GM18909 (cell line): ENCODE measurements around the gene OR4C11.

ENCODE experiments used
- ATAC-seq: cut with Tn5 transposase; IDR thresholded peaks from one replicate; pipeline ENCODE4 v1.9.1; 2021; ENCODE audit warnings: mild to moderate bottlenecking; ENCODE audit not compliant: unreplicated experiment, poor library complexity

Gene OR4C11, protein sequence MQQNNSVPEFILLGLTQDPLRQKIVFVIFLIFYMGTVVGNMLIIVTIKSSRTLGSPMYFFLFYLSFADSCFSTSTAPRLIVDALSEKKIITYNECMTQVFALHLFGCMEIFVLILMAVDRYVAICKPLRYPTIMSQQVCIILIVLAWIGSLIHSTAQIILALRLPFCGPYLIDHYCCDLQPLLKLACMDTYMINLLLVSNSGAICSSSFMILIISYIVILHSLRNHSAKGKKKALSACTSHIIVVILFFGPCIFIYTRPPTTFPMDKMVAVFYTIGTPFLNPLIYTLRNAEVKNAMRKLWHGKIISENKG

DNA sequence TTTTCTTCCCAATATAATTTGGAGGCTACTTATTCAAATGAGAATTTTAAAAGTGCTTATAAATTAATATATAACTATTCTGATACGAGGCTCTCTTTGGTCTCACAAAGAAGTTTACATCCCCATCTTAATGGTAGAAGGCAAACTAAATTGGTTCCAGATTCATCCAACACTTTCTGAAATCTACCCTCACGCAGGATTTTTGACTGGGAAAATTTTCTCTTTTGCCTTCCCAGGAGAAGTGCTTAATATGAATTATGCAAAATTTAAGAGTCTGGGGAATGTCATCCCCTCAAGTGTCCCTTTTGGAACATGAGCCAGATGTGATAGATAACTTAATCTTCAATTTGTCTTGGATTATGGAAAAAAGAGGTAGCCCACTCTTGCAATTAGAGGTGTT is at the start of gene OR4C11:
TSS of gene OR4C11 (minus strand) at position 101 of the 400 bp plus-strand sequence. CDS start 3,272 bp downstream, outside the sequence.
- no peak for ATAC-seq

DNA sequence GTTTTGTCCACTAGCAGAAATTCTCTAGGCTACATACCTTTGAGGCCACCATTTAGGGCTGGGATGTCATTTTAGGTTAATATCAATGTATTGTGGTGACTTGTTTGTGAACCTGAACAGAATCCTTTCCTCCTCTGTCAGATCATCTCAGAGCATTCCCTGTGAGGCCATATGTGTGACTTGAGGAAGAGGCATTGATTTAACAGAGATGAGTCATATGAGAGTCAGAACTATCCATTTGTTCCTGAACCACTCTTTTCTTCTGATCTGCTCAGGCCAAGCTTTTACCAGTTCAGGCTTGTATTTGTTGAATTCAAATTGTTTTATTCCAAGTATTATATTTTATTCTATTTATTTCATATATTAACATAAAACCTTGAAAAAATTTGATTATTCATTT is 47.7 kb upstream of the OR4C11 start:
- ATAC-seq = no peak

DNA sequence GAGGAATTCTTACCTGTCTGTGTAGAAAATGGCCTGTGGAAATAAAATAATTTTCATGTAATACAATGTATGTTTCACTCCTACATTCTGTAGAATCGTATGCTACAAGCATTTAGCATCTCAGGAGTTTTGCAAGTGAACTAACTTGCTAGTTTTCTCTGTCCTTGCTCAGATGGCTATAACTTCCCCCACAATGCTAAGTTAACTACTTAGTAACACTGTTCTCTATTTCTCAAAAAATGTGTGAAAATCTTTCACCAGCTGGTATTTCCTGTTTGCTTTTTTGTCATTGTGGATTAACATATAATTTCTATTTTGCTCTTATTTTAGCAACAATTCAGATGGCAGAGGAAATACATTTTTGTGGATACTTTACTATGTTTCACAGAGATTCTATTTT is 45.1 kb upstream of the OR4C11 start:
- no peak for ATAC-seq

DNA sequence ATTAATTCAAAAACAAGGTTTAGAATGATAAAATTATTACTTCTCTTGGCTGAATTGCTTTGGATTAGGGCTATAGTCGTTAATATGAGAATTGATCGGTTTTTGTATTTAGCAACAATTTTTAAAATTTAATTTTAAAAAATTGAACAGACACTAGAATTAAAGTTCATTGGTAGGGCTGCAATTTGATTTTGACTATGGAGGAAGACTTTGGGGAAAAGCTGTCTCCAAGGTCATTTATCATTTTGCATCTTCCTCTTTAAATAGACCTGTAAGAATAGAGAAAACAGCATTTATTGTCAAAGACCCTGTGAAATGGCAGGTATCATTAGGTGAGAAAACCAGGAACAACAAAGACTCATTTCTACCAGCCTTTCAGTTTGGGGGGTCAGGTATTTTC is 40.6 kb upstream of the OR4C11 start, which contains the start of gene OR4S2:
TSS of gene OR4S2 (plus strand) at position 301 of the 400 bp plus-strand sequence. CDS start 2,577 bp downstream, outside the sequence.
- ATAC-seq = no peak

DNA sequence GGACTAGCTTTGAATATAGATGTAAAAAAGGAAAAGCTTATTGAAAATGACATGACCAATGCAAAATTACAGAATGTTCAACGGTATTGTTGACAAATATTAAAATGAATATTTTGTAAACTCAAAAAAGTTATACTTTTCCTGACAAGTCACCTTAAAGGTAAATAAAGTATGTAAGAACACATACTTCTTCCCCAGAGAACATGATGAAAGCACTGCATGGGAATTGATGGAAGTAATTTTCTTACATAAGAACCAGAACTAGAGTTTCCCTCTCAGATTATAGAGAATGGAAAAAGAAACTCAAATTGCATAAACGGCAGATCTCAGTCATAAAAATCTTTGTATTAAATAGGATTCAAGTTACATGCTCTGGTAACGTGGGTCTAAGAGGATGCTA is 27.4 kb upstream of the OR4C11 start, which contains the start of gene OR4P4:
TSS of gene OR4P4 (plus strand) at position 301 of the 400 bp plus-strand sequence.
- no peak for ATAC-seq

DNA sequence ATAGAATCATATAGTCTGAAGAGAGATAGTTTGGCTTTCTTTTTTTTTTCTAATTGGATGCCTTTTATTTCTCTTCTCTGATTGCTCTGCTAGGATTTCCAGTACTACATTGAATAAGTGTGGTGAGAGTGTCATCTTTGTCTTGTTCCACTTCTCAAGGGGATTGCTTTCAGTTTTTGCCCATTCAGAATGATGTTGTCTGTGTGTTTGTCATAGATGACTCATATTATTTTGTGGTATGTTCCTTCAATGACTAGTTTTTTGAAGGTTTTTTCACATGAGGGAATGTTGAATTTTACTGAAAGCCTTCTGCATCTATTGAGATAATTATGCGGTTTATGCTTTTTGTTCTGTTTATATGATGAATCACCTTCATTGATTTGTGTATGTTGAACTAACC is 17.1 kb upstream of the OR4C11 start:
- ATAC-seq = no peak

DNA sequence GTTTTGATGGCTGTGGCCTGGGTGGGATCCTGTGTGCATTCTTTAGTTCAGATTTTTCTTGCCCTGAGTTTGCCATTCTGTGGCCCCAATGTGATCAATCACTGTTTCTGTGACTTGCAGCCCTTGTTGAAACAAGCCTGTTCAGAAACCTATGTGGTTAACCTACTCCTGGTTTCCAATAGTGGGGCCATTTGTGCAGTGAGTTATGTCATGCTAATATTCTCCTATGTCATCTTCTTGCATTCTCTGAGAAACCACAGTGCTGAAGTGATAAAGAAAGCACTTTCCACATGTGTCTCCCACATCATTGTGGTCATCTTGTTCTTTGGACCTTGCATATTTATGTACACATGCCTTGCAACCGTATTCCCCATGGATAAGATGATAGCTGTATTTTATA is 34.9 kb downstream of the OR4C11 start:
- no peak for ATAC-seq

DNA sequence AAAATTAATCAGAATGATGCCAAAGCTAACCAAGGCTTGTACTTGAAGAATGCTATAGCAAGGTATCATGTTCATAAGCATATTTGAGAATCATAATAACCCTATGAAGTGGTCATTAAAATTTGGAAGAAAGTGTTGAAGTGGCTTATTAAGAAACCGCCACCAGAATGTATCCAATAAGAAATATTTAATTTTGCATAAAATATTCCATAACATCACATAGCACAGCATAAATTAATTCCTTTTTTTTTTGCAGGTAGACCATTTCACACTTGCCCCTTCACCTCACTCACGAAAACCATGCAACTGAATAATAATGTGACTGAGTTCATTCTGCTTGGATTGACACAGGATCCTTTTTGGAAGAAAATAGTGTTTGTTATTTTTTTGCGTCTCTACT is 35.6 kb downstream of the OR4C11 start, which contains the start of gene OR4C16:
TSS of gene OR4C16 (plus strand) at position 301 of the 400 bp plus-strand sequence. CDS start at position 301, 0 bp downstream.
- no peak for ATAC-seq

DNA sequence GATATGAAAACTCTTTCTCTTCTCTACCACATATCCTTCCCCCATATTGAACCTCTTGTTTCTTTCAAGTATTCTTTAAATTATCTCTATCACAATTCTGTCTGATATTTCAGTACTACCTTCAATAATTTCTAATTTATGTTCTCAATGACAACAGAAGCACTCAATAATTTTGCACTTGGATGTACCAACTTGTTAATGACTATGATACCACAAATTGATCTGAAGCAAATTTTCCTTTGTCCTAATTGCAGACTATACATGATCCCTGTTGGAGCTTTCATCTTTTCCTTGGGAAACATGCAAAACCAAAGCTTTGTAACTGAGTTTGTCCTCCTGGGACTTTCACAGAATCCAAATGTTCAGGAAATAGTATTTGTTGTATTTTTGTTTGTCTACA is 53.3 kb downstream of the OR4C11 start, which contains the start of gene OR4C15:
TSS of gene OR4C15 (plus strand) at position 301 of the 400 bp plus-strand sequence. CDS start at position 301, 0 bp downstream.
- ATAC-seq = no peak
